ENCODE data around the gene TRERF1. TPM values are rescaled to one million over a fixed set of nuclear protein-coding genes. Genes with fewer than 3 reads are reported as not detected.

The TRERF1 gene
- total and polyA plus RNA-seq, 2 of the 8 experiments (the other 6 are each of a cell fraction or from before 2014, with no cell fraction given) = 10.8 to 21.5 TPM

DNA sequence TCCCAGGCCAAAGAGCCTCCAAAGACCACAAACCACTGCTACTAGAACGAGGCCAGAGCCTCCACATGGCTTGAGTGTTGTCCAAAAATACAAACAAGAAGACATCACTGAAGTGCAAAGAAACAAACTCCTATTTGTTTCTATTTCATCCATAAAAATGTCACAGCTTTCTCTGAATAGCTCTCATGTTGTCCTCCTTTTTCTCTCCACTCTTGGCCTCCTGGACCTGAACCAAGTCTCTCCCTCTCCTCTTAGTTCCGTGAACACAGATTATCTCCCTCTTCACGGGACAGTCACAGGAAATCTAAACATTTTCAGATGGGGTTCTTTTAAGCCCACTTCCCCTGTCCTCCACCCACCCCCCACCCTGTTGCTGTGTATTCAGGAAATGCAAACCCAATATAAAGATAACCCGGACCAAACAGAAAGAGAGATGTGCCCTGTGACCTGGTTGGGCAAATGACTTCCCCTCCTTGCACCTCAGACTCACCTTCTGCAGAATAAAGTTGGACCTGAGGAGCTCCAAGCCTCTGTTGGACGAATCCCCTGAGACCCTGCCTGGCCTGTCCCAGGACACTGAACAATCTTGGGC is 158.2 kb downstream of the TRERF1 start (continued):
- TF ChIP-seq, protein P1, sequence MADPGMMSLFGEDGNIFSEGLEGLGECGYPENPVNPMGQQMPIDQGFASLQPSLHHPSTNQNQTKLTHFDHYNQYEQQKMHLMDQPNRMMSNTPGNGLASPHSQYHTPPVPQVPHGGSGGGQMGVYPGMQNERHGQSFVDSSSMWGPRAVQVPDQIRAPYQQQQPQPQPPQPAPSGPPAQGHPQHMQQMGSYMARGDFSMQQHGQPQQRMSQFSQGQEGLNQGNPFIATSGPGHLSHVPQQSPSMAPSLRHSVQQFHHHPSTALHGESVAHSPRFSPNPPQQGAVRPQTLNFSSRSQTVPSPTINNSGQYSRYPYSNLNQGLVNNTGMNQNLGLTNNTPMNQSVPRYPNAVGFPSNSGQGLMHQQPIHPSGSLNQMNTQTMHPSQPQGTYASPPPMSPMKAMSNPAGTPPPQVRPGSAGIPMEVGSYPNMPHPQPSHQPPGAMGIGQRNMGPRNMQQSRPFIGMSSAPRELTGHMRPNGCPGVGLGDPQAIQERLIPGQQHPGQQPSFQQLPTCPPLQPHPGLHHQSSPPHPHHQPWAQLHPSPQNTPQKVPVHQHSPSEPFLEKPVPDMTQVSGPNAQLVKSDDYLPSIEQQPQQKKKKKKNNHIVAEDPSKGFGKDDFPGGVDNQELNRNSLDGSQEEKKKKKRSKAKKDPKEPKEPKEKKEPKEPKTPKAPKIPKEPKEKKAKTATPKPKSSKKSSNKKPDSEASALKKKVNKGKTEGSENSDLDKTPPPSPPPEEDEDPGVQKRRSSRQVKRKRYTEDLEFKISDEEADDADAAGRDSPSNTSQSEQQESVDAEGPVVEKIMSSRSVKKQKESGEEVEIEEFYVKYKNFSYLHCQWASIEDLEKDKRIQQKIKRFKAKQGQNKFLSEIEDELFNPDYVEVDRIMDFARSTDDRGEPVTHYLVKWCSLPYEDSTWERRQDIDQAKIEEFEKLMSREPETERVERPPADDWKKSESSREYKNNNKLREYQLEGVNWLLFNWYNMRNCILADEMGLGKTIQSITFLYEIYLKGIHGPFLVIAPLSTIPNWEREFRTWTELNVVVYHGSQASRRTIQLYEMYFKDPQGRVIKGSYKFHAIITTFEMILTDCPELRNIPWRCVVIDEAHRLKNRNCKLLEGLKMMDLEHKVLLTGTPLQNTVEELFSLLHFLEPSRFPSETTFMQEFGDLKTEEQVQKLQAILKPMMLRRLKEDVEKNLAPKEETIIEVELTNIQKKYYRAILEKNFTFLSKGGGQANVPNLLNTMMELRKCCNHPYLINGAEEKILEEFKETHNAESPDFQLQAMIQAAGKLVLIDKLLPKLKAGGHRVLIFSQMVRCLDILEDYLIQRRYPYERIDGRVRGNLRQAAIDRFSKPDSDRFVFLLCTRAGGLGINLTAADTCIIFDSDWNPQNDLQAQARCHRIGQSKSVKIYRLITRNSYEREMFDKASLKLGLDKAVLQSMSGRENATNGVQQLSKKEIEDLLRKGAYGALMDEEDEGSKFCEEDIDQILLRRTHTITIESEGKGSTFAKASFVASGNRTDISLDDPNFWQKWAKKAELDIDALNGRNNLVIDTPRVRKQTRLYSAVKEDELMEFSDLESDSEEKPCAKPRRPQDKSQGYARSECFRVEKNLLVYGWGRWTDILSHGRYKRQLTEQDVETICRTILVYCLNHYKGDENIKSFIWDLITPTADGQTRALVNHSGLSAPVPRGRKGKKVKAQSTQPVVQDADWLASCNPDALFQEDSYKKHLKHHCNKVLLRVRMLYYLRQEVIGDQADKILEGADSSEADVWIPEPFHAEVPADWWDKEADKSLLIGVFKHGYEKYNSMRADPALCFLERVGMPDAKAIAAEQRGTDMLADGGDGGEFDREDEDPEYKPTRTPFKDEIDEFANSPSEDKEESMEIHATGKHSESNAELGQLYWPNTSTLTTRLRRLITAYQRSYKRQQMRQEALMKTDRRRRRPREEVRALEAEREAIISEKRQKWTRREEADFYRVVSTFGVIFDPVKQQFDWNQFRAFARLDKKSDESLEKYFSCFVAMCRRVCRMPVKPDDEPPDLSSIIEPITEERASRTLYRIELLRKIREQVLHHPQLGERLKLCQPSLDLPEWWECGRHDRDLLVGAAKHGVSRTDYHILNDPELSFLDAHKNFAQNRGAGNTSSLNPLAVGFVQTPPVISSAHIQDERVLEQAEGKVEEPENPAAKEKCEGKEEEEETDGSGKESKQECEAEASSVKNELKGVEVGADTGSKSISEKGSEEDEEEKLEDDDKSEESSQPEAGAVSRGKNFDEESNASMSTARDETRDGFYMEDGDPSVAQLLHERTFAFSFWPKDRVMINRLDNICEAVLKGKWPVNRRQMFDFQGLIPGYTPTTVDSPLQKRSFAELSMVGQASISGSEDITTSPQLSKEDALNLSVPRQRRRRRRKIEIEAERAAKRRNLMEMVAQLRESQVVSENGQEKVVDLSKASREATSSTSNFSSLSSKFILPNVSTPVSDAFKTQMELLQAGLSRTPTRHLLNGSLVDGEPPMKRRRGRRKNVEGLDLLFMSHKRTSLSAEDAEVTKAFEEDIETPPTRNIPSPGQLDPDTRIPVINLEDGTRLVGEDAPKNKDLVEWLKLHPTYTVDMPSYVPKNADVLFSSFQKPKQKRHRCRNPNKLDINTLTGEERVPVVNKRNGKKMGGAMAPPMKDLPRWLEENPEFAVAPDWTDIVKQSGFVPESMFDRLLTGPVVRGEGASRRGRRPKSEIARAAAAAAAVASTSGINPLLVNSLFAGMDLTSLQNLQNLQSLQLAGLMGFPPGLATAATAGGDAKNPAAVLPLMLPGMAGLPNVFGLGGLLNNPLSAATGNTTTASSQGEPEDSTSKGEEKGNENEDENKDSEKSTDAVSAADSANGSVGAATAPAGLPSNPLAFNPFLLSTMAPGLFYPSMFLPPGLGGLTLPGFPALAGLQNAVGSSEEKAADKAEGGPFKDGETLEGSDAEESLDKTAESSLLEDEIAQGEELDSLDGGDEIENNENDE (IDR thresholded peaks at IDR 0.05; ENCODE audit: insufficient replicate concordance, low read length) = no peak
- no peak for TF ChIP-seq SP4 (IDR thresholded peaks at IDR 0.05; ENCODE audit: low read length)
- no peak for TF ChIP-seq SIX5 (IDR thresholded peaks at IDR 0.05; ENCODE audit: low read depth, low read length)

Data from H1 (cell line).